Stimulated activated CD4-positive, alpha-beta T cell treated with anti-CD3 and anti-CD28 coated beads, Interleukin-4, amount 100 ng/mL, for 4 hours (primary cell): ENCODE measurements around the gene TMPRSS4.

Source experiments
- DNase-seq, 2 experiments: peaks; one replicate each; pipeline ENCODE4 v3.0.0-alpha.2; 2020

Gene TMPRSS4

GRCh38 chr11:118081241-118081958 is 4.5 kb downstream of the TMPRSS4 start:
- DNase-seq = no peak

DNA sequence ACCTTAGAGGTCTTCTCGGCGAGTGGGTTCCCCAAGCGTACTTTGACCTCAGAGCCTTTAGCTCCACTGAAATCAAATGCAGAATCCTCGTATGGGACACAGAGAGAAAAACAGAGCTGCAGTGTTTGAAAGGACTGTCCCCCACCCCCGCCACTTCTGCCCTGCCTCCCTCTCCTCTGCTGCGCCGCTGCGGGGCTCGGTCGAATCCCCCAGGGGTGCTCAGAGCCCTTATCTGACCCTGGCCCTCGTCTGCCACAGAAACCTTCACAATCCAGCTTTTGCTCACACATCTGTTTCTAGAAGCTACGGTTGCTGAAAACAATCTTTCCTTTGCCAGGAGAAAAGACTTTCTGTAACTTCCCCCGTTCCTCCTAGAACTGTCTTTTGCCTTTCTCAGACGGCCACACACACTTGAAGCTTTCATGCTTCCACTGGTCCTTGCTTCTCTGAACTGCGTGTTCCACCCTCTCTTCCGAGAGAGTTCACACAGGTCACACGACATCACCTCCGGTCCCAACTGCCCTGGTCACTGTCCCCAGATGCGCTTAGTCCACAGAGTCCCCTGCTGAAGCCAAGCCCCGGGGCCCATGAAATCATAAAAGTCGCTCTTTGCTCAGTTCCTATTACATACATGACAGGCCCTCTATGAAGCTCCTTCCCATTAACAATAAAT is 6.1 kb downstream of the TMPRSS4 start:
- no peak for DNase-seq

DNA sequence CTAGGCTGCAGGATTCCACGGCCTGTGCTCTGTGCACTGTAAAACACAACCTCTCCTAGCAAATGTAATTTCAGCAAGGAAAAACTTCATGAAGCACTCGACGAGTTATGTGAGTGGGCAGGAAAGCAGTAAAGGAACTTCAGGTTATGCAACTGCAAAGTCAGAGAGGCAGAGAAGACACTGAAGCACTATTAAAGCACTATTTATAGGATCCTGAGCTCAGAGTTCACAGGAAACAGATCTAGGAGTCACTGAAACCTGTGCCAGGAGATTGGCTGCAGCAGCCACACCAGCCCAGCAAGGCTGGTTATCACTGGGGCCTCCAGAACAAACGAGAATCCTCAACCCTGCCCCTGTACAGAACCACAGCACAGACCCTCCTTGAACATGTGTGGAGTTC is 7.4 kb downstream of the TMPRSS4 start:
- no peak for DNase-seq

GRCh38 chr11:118084656-118085055 is 7.8 kb downstream of the TMPRSS4 start:
- no peak for DNase-seq

DNA sequence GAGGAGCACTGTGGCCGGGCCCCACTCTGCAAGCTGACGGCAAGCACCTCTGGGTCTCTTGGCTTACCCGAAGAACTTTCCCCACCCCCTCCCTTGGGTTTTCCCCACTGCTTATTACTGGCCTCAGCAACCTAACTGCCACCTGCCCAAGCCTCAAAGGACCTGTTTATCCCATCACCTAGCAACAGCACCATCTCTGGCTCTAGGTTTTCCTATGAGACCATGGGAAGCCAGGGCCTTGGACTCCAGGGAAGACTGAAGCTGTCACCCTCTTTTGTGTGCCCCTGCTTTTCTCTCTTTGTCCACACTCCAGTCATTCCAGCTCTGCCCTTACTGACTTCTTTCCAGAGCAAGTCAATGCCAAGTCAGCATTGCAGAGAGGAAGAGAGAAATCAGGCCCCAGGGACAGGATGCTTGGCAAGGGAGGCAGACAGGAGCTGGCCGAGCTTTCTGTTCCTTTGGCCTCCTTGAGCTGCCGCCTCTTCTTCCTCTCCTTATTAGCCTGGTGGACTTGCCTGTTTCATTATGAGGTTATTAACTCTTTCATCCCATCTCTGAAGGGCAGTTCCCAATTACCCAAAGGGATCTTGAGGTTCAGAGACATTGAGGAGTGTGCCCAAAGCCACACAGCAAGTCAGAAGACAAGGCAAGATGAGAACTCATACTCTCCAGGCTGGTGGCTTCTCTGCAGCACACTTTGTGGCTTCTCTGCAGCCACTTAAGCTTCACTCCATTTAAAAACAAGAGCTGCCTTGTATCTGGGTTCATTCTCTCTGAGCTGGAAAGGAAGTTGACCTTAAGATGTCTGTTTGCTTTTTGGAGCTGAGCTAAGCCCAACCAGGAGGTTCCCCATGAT is 10.3 kb downstream of the TMPRSS4 start, which contains the start of gene SMIM35:
Gene SMIM35, minus strand, starts transcription at position 51 of the 856 bp plus-strand sequence. CDS start 206 bp downstream, outside the sequence.
- DNase-seq = no peak

DNA sequence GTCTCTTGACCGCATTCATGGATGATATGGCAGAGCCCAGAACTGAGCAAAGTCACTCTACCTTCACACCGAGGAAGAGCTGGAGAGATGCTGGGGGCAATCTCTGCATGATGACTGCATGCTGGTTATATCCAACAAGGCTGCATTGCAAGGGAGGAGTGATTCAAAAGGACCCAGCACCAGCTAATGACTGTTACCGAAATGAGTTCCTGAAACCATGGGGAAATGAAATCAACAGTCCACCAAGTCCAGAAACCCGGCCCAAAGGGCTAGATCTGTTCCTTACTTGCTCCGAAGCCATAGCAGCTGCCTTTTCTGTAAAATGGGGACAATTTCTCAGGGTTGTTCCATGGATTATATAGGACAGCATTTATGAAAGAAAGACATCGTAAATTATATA is 11.1 kb downstream of the TMPRSS4 start:
- DNase-seq = no peak

GRCh38 chr11:118088531-118088930 is 11.7 kb downstream of the TMPRSS4 start:
- DNase-seq = no peak

DNA sequence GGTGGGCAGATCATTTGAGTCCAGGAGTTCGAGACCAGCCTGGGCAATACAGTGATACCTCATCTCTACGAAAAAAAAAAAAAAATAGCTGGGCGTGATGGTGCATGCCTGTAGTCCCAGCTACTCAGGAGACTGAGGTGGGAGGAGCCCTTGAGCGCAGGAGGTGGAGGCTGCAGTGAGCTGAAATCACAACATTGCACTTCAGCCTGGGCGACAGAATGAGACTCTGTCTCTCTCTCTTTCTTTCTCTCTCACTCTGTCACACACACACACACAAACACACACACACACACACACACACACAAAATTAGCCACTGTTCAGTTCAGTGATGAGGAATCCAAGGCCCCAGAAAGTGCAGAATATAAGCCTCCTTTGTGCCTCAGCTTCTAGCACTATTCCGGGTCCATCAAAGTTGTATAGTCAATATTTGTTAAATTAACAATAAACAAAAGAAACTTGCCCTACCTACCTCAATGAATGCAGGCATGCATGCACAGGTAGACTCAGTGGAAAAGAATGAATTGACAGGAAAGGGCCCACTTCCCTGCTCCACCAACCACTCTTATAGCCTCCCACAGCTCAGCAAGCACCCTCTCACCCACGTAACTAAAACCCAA is 13.8 kb downstream of the TMPRSS4 start:
- no peak for DNase-seq

GRCh38 chr11:118091690-118092089 is 14.8 kb downstream of the TMPRSS4 start:
- DNase-seq = no peak

- DNase-seq = no peak
Measured at GRCh38 chr11:118092907-118093571, 16.2 kb downstream of the TMPRSS4 start.

DNA sequence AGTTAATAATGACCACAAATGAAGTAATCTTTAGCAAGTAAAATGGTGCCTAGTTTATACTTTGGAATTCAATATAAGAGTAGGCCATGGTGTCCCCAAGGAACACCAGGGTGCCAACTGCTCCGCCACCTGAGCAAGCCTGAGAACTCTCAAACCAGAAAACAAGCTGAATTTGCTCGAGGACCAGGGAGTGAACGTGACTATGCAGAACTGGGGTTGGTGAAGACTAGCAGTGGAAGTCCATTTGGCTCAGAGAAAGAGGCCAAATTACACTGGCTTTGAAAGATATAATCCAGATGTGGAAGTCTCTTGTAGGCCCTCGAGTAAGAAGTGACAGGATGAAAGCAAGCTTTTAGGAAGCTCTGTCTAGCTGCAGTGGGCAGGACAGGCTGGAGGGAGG is 18.6 kb downstream of the TMPRSS4 start:
- DNase-seq = no peak

DNA sequence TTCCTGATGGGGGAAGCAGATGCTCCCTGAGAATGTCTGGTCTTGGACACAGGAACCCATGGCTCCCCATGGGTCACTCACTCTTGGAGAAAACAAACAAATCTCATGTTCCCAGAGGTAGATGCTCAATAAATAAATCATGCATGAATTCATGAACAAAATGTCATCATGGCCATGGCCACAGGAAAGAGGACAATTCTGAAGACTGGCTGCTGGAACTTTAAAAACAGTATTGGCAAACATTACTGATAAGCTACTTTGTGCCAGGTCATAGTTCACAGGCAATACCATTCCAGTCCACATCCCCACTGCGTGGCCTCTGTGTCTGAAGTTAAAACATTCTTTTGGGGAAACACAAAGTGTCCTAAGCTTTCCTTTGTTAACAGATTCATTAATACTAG is 19.1 kb downstream of the TMPRSS4 start:
- no peak for DNase-seq

- peak in 1 of 2 experiments; percentile 3 for DNase-seq
Measured at GRCh38 chr11:118098996-118099837, 22.3 kb downstream of the TMPRSS4 start.

DNA sequence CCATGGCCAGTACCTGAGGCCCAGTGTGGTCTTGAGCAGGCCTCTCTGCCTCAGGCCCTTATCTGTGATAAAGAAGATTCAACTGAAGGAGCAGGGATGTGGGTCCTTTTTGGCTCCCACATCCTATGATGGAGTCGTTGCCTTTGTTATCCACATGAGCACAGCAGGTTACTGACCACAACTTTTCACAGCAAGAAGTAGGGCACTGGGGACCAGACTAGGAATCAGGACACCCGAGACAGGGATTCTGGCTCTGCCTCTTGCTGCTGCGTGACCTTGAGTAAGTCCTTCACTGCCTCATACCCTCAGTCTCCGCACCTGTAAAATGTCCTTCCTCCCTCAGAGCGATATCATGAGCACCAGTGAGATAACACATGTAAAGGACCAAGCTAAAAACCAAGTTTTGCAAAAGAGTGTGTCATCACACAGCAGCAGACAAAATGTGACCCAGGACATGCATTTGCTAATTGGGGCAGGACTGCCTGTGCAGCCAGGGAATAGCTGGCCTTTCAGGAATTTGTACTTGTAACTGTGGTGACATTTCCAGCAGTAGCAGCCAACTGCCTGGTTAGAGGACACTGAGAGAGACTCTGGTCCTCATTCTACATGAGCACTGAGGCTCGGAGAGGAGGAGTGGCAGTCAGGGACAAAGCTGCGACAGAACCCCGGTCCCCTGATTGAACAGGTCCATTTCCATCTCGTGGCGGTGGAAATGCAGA is 23.1 kb downstream of the TMPRSS4 start:
- DNase-seq = no peak

GRCh38 chr11:118100691-118101232 is 23.9 kb downstream of the TMPRSS4 start:
- DNase-seq = no peak

GRCh38 chr11:118102721-118103261 is 25.9 kb downstream of the TMPRSS4 start:
- no peak for DNase-seq

- DNase-seq = no peak
Measured at GRCh38 chr11:118104491-118104890, 27.6 kb downstream of the TMPRSS4 start.

DNA sequence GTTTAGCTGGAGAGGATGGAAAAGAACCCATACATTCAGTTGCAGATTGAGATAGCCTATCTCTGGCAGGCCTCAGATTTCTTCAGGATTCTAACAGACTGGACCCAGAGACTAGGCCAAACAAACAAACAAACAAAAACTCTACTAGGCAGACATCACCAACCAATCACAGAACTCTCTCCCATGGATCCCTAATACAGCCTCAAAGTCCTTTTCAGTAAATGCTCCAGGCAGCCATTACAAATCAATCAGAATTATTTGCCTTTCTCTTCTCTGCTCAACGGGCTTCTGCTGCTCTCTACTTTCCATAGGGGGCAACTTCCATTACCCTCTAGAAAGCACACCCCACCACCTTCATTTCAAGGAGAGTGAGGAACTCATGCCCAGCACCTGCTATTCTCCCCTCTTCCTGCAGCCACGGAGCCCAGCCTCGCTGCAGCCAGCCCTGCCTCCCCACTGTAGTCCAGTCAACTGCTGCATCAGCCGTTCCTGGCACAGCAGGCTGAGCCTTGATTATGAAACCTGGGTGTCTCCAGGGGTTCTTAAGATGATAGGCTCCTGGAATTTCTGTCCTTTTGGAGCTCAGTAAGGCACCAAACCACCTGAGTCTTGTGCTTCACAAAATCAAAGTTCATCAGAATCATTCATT is 28.9 kb downstream of the TMPRSS4 start:
- DNase-seq = no peak

DNA sequence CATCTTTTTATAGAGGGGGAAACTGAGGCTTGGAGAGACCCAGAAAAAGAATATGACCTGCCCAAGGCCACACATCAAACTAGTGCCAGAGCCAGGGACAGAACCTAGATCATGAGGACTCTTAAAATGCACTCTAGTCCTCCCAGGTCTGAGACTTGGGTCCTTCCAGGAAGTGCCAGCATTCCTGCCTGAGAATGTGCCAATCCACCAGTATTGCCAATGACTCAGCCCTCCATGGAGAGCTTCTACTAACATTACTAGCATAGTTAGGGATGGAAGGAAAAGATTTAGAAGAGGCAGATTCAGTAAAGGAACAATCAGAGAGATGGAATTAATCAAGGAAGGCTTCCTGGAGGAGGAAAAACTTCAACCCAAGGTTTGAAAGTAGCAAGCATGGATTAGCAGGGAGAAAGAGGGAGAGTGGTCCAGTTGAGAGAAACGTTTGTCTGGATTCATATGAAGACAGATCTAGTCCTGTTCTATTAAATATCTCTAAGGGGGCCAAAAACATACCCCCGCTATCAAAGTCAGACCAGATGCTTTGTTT is 30.0 kb downstream of the TMPRSS4 start:
- no peak for DNase-seq
